Activated CD8-positive, alpha-beta memory T cell treated with anti-CD3 and anti-CD28 coated beads for 48 hours (primary cell): ENCODE measurements around the gene NFIX.
A peak's percentile ranks its signal among the peaks of the same experiment; 100 is the strongest.
"Not testable (repeated sequence)": the region's sequence is repeated elsewhere in the genome, so short reads cannot be mapped to it uniquely, and the experiment has no call there.

Experiments used
- DNase-seq, 3 experiments: peaks; one replicate each; pipeline ENCODE4 v3.0.0-alpha.2; 2020; ENCODE audit warnings: low read depth in 2 of 3, low spot score in 2 of 3

NFIX gene

GRCh38 chr19:12957389-12957952, 37.8 kb upstream of the NFIX start:
- not testable (repeated sequence) for DNase-seq

GRCh38 chr19:12959481-12959880, 35.8 kb upstream of the NFIX start:
- no peak for DNase-seq

- peak; percentile 69 to 83 (median 71) for DNase-seq
Observed at GRCh38 chr19:12965017-12965811, 30.1 kb upstream of the NFIX start.

GRCh38 chr19:12965812-12966135, 29.5 kb upstream of the NFIX start:
- DNase-seq: no peak

GRCh38 chr19:12967907-12968306, 27.4 kb upstream of the NFIX start:
- no peak for DNase-seq

- DNase-seq: no peak
Observed at GRCh38 chr19:12969292-12969988, 25.8 kb upstream of the NFIX start, which contains the start of gene DAND5. TSS of gene DAND5 (plus strand) at chr19:12969576. CDS start at chr19:12969661, 85 bp downstream.

- no peak for DNase-seq
Observed at GRCh38 chr19:12970070-12970820, 25.0 kb upstream of the NFIX start.

GRCh38 chr19:12973236-12973635, 22.0 kb upstream of the NFIX start:
- no peak for DNase-seq

GRCh38 chr19:12974301-12975220, 20.7 kb upstream of the NFIX start:
- DNase-seq: no peak

- no peak for DNase-seq
Observed at GRCh38 chr19:12975221-12975741, 20.0 kb upstream of the NFIX start.

- DNase-seq: not testable (repeated sequence)
Observed at GRCh38 chr19:12976109-12976508, 19.2 kb upstream of the NFIX start.

GRCh38 chr19:12979974-12980373, 15.3 kb upstream of the NFIX start:
- no peak for DNase-seq

GRCh38 chr19:12982648-12983047, 12.6 kb upstream of the NFIX start:
- no peak for DNase-seq

GRCh38 chr19:12983091-12983490, 12.2 kb upstream of the NFIX start:
- DNase-seq: no peak

GRCh38 chr19:12983542-12984142, 11.6 kb upstream of the NFIX start:
- peak; percentile 68 to 89 (median 85) for DNase-seq

- no peak for DNase-seq
Observed at GRCh38 chr19:12984143-12984627, 11.1 kb upstream of the NFIX start.

GRCh38 chr19:12984683-12985048, 10.6 kb upstream of the NFIX start:
- DNase-seq: no peak

GRCh38 chr19:12985049-12985776, 10.1 kb upstream of the NFIX start:
- no peak for DNase-seq

GRCh38 chr19:12986726-12987125, 8.5 kb upstream of the NFIX start:
- no peak for DNase-seq
